Activated CD4-positive, alpha-beta memory T cell treated with anti-CD3 and anti-CD28 coated beads, Interleukin-2, amount 10 ng/mL, durations not matched to agents 7 days and 5 days (primary cell): Measurements from ENCODE around the gene GPC6. TPM values are rescaled to one million over a fixed set of nuclear protein-coding genes. Genes with fewer than 3 reads are reported as not detected.

Source experiments
- CTCF ChIA-PET: fragments of 350-600 bp; sonication (Branson Sonifier 250); formaldehyde crosslinking; loops from one replicate; lab custom pipeline; 2021; ENCODE audit warnings: antibody characterized with exemption, inconsistent platforms; lab: Charles Lee
- POLR2A ChIA-PET: fragments of 350-600 bp; sonication (Branson Sonifier 250); formaldehyde crosslinking; loops from one replicate; lab custom pipeline; 2021; ENCODE audit warnings: antibody characterized with exemption; lab: Charles Lee
- DNase-seq: peaks from one replicate; pipeline ENCODE4 v3.0.0-alpha.2; 2020
- H3K27ac Mint-ChIP-seq: one replicate; pipeline ENCODE4 v1.8.0; 2021; ENCODE audit warnings: mild to moderate bottlenecking, mixed read lengths
- H3K27me3 Mint-ChIP-seq: one replicate; pipeline ENCODE4 v1.8.0; 2021; ENCODE audit warnings: mixed read lengths
- H3K36me3 Mint-ChIP-seq: one replicate; pipeline ENCODE4 v1.8.0; 2021; ENCODE audit warnings: low read depth, mixed read lengths
- H3K4me1 Mint-ChIP-seq: one replicate; pipeline ENCODE4 v1.8.0; 2021; ENCODE audit warnings: mixed read lengths
- H3K4me3 Mint-ChIP-seq: one replicate; pipeline ENCODE4 v1.8.0; 2021; ENCODE audit warnings: mild to moderate bottlenecking, mixed read lengths
- H3K9me3 Mint-ChIP-seq: one replicate; pipeline ENCODE4 v1.8.0; 2021; ENCODE audit warnings: mixed read lengths
- total RNA-seq, 2 experiments: library from RNA; stranded (reverse); gene quantifications; one replicate each; pipeline ENCODE4 v1.2.3, GENCODE V29; 2021

The GPC6 gene
- total RNA-seq, 2 experiments from 2014 or later, result not detected

- ChIA-PET POLR2A (no interaction called here), CTCF (interaction anchor here (0.6 kb wide), 1 partner anchor 685 kb away, joined by 3 read pairs; no protein-coding TSS in a partner anchor)
- H3K27ac Mint-ChIP-seq, result no peak overlapping the region
- H3K4me3 Mint-ChIP-seq, result no peak overlapping the region
- no peak for DNase-seq
- peaks cover 5% of the 10 kb centered on the region for H3K9me3 Mint-ChIP-seq
- no peaks in the 10 kb centered on the region for H3K27me3 Mint-ChIP-seq
- no peaks in the 10 kb centered on the region for H3K36me3 Mint-ChIP-seq
- no peaks in the 10 kb centered on the region for H3K4me1 Mint-ChIP-seq
These were observed 6.5 kb upstream of the GPC6 start for GRCh38 chr13:93220073-93220472.

DNA sequence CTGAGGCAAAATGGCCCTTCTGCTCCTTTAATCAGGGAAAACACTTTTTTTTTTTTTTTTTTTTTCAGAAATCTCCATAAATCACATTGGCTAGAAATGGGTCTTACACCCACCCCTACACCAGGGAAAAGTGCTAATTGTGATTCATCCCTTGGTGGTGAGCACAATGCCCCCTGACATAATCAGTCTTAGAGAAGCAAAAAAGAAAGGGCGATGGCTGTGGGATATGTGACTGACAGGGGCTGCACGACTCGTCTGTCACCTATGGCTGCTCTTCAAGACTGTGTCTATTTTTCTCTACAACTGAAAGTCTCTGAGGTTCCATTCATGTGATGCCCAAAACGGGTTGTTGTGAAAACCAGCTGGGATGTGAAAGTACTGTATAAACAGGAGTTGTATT lies 3.6 kb upstream of the GPC6 start:
- ChIA-PET POLR2A (no interaction called here), CTCF (no interaction called here)
- DNase-seq, result no peak
- H3K4me3 Mint-ChIP-seq, result no peak overlapping the region
- H3K4me1 Mint-ChIP-seq, result no peaks in the 10 kb centered on the region
- peaks cover 19% of the 10 kb centered on the region for H3K27me3 Mint-ChIP-seq
- peaks cover 5% of the 10 kb centered on the region for H3K9me3 Mint-ChIP-seq
- peaks cover 5% of the 10 kb centered on the region for H3K36me3 Mint-ChIP-seq
- H3K27ac Mint-ChIP-seq, result no peak overlapping the region

- Mint-ChIP-seq H3K9me3 (peaks cover 5% of the 10 kb centered on the region), H3K36me3 (peaks cover 5% of the 10 kb centered on the region), H3K27ac (no peak overlapping the region), H3K4me3 (no peak overlapping the region), H3K4me1 (no peaks in the 10 kb centered on the region), H3K27me3 (peaks cover 30% of the 10 kb centered on the region)
- DNase-seq, result no peak
- POLR2A ChIA-PET, result no interaction called here
- CTCF ChIA-PET, result no interaction called here
These were observed 2.1 kb upstream of the GPC6 start for GRCh38 chr13:93224535-93224934.

- POLR2A ChIA-PET, result no interaction called here
- Mint-ChIP-seq H3K27ac (no peak overlapping the region), H3K9me3 (peaks cover 5% of the 10 kb centered on the region), H3K4me3 (no peak overlapping the region), H3K4me1 (no peaks in the 10 kb centered on the region), H3K36me3 (peaks cover 5% of the 10 kb centered on the region), H3K27me3 (peaks cover 34% of the 10 kb centered on the region)
- CTCF ChIA-PET, result no interaction called here
- no peak for DNase-seq
These were observed 997 bp upstream of the GPC6 start for GRCh38 chr13:93225610-93226009.

DNA sequence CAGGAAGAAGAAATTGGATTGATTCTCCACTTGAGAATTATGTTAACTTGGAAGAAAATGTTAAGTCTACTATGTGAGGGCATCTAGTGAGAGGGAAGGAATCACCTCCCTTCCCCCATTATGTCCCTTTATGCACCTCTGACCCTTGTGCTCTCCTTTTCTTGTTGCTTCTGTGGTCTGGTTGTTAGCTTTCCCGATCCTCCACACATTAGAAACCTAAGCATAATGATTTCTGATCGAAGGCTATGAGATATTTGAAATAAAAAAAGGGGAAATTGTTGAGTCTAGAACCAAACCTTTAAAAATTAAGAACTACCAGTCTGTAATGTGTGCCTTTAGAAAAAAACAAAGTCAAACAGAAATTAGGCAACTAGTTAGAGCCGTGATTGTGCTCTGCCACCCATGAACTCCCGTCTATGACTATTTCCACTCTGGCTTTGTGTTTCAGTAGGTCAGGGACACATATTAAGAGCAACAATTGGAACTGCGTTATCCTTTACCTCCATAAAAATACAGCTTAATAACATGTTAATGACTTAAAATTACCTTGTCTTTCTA lies 463 bp upstream of the GPC6 start:
- POLR2A ChIA-PET, result no interaction called here
- peaks cover 5% of the 10 kb centered on the region for H3K36me3 Mint-ChIP-seq

DNA sequence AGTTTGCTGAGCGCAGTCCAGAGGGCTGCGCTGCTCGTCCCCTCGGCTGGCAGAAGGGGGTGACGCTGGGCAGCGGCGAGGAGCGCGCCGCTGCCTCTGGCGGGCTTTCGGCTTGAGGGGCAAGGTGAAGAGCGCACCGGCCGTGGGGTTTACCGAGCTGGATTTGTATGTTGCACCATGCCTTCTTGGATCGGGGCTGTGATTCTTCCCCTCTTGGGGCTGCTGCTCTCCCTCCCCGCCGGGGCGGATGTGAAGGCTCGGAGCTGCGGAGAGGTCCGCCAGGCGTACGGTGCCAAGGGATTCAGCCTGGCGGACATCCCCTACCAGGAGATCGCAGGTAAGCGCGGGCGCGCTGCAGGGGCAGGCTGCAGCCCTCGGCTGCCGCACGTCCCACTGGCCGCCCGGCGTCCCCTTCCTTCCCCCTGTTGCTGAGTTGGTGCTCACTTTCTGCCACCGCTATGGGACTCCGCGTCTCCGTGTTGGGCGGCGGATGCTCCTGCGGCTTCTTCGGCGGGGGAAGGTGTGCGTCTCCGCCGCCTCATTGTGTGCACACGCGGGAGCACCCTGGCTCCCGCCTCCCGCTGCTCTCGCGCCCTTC lies 772 bp downstream of the GPC6 start:
- no peak overlapping the region for H3K4me3 Mint-ChIP-seq
- H3K9me3 Mint-ChIP-seq, result peaks cover 5% of the 10 kb centered on the region
- H3K27ac Mint-ChIP-seq, result no peak overlapping the region
- H3K27me3 Mint-ChIP-seq, result peaks cover 34% of the 10 kb centered on the region
- CTCF ChIA-PET, result no interaction called here
- H3K4me1 Mint-ChIP-seq, result no peaks in the 10 kb centered on the region
- DNase-seq, result no peak
- peaks cover 5% of the 10 kb centered on the region for H3K36me3 Mint-ChIP-seq
- POLR2A ChIA-PET, result no interaction called here

More for the DNA sequence above, 463 bp upstream of the GPC6 start:
- CTCF ChIA-PET, result no interaction called here
- Mint-ChIP-seq H3K9me3 (peaks cover 5% of the 10 kb centered on the region), H3K4me1 (no peaks in the 10 kb centered on the region), H3K27me3 (peaks cover 34% of the 10 kb centered on the region), H3K4me3 (no peak overlapping the region), H3K27ac (no peak overlapping the region)
- no peak for DNase-seq

DNA sequence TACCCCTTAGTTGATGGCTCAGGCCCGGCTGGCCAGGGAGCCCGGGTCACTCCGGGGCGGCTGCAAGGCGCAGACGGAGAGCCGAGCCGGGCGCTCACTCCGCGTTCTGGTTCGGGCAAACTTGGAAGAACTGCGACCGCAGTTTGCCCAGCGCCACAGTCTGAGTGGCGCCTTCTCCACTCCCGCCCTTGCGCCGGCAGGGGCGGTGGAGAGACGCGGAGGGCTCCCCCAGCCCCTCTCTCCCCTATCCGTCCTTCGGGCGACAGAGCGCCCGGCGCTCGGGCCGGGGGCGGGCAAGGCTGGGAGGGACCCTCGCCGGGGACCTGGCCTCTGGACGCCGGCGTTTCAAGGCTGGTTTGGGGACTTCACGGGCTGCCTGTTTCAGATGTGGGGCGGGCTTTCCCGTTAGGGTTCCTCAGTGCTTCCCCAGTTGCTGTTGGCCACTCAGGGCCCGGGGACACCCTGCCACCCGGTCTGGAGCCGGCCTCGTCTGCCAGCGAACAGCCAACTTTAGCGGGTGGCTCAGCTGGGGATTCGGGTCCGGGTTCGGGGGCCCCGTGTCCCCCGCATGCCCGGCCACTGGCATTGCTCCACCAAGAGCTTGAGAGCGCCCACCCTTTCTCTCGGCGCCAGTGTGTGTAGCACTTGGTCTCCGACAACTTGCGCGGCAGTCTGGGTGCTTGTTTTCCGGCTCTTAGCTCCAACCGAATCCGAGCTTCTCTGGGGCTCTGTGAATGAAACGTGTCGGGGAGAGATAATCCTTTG lies 1.5 kb downstream of the GPC6 start:
- H3K9me3 Mint-ChIP-seq, result peaks cover 5% of the 10 kb centered on the region

DNA sequence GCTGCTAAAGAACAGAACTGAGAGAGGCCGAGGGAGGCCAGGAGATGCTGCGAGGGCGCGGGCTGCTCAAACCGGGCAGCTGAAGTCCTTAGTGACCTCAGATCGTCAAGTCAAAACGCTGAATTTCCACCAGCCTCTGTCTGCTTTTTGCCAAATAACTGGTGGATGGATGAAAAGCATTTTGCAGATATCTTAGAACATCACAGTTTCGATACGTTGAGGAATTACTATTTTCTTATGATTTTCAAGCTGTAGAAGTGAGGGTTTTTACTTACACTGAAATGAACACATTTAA lies 2.0 kb downstream of the GPC6 start:
- Mint-ChIP-seq H3K27ac (no peak overlapping the region), H3K4me1 (no peaks in the 10 kb centered on the region), H3K27me3 (peaks cover 34% of the 10 kb centered on the region), H3K4me3 (no peak overlapping the region), H3K36me3 (peaks cover 5% of the 10 kb centered on the region), H3K9me3 (peaks cover 5% of the 10 kb centered on the region)
- DNase-seq, result no peak
- ChIA-PET POLR2A (no interaction called here), CTCF (no interaction called here)

More for the DNA sequence above, 1.5 kb downstream of the GPC6 start:
- ChIA-PET CTCF (no interaction called here), POLR2A (no interaction called here)
- no peak for DNase-seq
- H3K36me3 Mint-ChIP-seq, result peaks cover 5% of the 10 kb centered on the region
- H3K4me1 Mint-ChIP-seq, result no peaks in the 10 kb centered on the region
- H3K27me3 Mint-ChIP-seq, result peaks cover 34% of the 10 kb centered on the region
- H3K4me3 Mint-ChIP-seq, result no peak overlapping the region
- H3K27ac Mint-ChIP-seq, result no peak overlapping the region

- CTCF ChIA-PET, result no interaction called here
- POLR2A ChIA-PET, result no interaction called here
- H3K27ac Mint-ChIP-seq, result no peak overlapping the region
These were observed 3.8 kb downstream of the GPC6 start for GRCh38 chr13:93230261-93230855.

DNA sequence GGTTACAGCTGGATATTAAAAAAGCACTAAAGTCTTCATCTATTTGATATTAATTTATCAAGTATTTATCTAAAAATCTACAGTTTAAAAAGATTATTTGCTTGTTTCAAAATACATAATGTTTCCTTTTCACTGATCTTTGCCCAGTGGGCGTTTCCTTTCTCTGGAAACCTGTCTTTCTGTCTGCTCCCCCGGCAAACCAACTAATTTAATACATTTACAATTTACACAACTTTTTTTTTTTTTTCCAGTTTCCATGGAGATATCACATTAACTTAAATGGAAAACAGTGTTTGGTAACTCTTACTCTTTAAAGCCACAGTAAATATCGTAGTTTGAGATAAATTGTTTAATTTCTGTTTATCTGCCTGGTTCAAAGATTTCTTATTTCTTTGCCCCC lies 5.3 kb downstream of the GPC6 start:
- no peak for DNase-seq
- Mint-ChIP-seq H3K27me3 (peaks cover 21% of the 10 kb centered on the region), H3K36me3 (peaks cover 3% of the 10 kb centered on the region), H3K9me3 (no peaks in the 10 kb centered on the region), H3K4me1 (no peaks in the 10 kb centered on the region), H3K4me3 (no peak overlapping the region), H3K27ac (no peak overlapping the region)
- ChIA-PET CTCF (no interaction called here), POLR2A (no interaction called here)

More at GRCh38 chr13:93230261-93230855, 3.8 kb downstream of the GPC6 start:
- peaks cover 32% of the 10 kb centered on the region for H3K27me3 Mint-ChIP-seq
- no peaks in the 10 kb centered on the region for H3K4me1 Mint-ChIP-seq
- DNase-seq, result no peak
- H3K36me3 Mint-ChIP-seq, result peaks cover 5% of the 10 kb centered on the region
- no peaks in the 10 kb centered on the region for H3K9me3 Mint-ChIP-seq
- no peak overlapping the region for H3K4me3 Mint-ChIP-seq

GRCh38 chr13:93233997-93234416 lies 7.4 kb downstream of the GPC6 start:
- Mint-ChIP-seq H3K4me3 (no peak overlapping the region), H3K27me3 (peaks cover 8% of the 10 kb centered on the region), H3K27ac (no peak overlapping the region), H3K4me1 (no peaks in the 10 kb centered on the region), H3K36me3 (no peaks in the 10 kb centered on the region), H3K9me3 (peaks cover 6% of the 10 kb centered on the region)
- DNase-seq, result no peak
- ChIA-PET CTCF (no interaction called here), POLR2A (no interaction called here)

DNA sequence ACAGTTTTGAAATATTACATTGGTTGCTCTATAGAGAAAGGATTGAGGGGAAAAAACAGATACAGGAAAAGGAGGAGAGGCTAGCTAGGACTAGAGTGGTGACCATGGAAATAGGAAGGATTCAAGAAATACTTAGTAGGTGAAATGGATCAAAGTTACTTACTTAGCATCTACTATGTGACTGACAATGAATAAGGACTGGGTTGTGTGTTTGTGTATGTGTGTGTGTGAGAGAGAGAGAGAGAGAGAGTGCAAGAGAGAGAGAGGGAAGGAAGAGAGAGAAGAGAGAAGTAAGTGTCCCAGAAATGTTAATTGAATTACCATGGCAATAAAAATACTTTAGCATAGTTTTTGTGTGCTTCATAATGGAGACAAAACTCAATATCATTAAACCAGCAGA lies 7.9 kb downstream of the GPC6 start:
- Mint-ChIP-seq H3K4me1 (no peaks in the 10 kb centered on the region), H3K27me3 (peaks cover 4% of the 10 kb centered on the region), H3K27ac (no peak overlapping the region), H3K4me3 (no peak overlapping the region), H3K36me3 (no peaks in the 10 kb centered on the region), H3K9me3 (peaks cover 11% of the 10 kb centered on the region)
- no peak for DNase-seq
- CTCF ChIA-PET, result no interaction called here
- POLR2A ChIA-PET, result no interaction called here

GRCh38 chr13:93235258-93236015 lies 8.8 kb downstream of the GPC6 start:
- Mint-ChIP-seq H3K4me3 (no peak overlapping the region), H3K36me3 (no peaks in the 10 kb centered on the region), H3K27ac (no peak overlapping the region), H3K9me3 (peaks cover 15% of the 10 kb centered on the region), H3K4me1 (no peaks in the 10 kb centered on the region), H3K27me3 (no peaks in the 10 kb centered on the region)
- CTCF ChIA-PET, result interaction anchor here (1.1 kb wide), 1 partner anchor 1128 kb away, joined by 3 read pairs; no protein-coding TSS in a partner anchor
- no peak for DNase-seq
- POLR2A ChIA-PET, result no interaction called here
